CD14-positive monocyte (primary cell): ENCODE measurements around the gene SIGLEC1. TPM values are rescaled to one million over a fixed set of nuclear protein-coding genes. Genes with fewer than 3 reads are reported as not detected.

Experiments used
- DNase-seq, 3 donors: peaks; one replicate each; pipeline ENCODE4 v3.0.0-alpha.2; 2011 to 2022
- H2AFZ ChIP-seq: 2 replicates; pipeline ENCODE4 v1.6.0; 2012; ENCODE audit warnings: mild to moderate bottlenecking, low read depth, low read length, inconsistent platforms; ENCODE audit not compliant: insufficient read depth, poor library complexity, severe bottlenecking
- H3K27ac ChIP-seq, 2 donors: 1 replicate in 1 of 2; 2 replicates in 1 of 2; pipeline ENCODE4 v1.5.1; 2012 to 2013; ENCODE audit warnings: low read length in 2 of 2, control low read depth in 1 of 2, inconsistent platforms in 1 of 2, low read depth in 1 of 2, mild to moderate bottlenecking in 1 of 2
- H3K27me3 ChIP-seq, 2 donors: one replicate each; pipeline versions ENCODE4 v1.6.0 to v1.6.1; 2011 to 2013; ENCODE audit warnings: low read length in 2 of 2; ENCODE audit not compliant: control insufficient read depth in 2 of 2, insufficient read depth in 2 of 2
- H3K36me3 ChIP-seq, 2 donors: replicated peaks in 1 of 2; 1 replicate in 1 of 2; 2 replicates in 1 of 2; pipeline versions ENCODE4 v1.5.1 to v1.6.1; 2012 to 2013; ENCODE audit warnings: low read length in 2 of 2, control low read depth in 1 of 2, inconsistent platforms in 1 of 2, mild to moderate bottlenecking in 1 of 2; ENCODE audit not compliant: insufficient read depth in 2 of 2, control insufficient read depth in 1 of 2
- H3K4me1 ChIP-seq, 2 donors: 1 replicate in 1 of 2; 2 replicates in 1 of 2; pipeline versions ENCODE4 v1.5.1 to v1.6.1; 2012 to 2013; ENCODE audit warnings: low read length in 2 of 2, control low read depth in 1 of 2, inconsistent platforms in 1 of 2, mild to moderate bottlenecking in 1 of 2, moderate library complexity in 1 of 2; ENCODE audit not compliant: insufficient read depth in 2 of 2, control insufficient read depth in 1 of 2
- H3K4me2 ChIP-seq: replicated peaks from 2 replicates; pipeline ENCODE3; 2012; ENCODE audit warnings: low read length, moderate library complexity, mild to moderate bottlenecking; ENCODE audit not compliant: poor library complexity, severe bottlenecking; ENCODE audit errors: extremely low read depth
- H3K4me3 ChIP-seq, 3 experiments: fragments of 200-600 bp in 1 of 3; sonication (generic) in 1 of 3; replicated peaks in 1 of 3; 1 replicate in 2 of 3; 2 replicates in 1 of 3; pipeline ENCODE4 v1.5.1; 2011 to 2013; ENCODE audit warnings: low read length in 3 of 3, mild to moderate bottlenecking in 3 of 3, control low read depth in 2 of 3, low read depth in 2 of 3, inconsistent platforms in 1 of 3, moderate library complexity in 1 of 3
- H3K79me2 ChIP-seq: 2 replicates; pipeline ENCODE4 v1.6.0; 2012; ENCODE audit warnings: mild to moderate bottlenecking, control low read depth, inconsistent platforms, low read length, moderate library complexity; ENCODE audit not compliant: insufficient read depth
- H3K9ac ChIP-seq: 2 replicates; pipeline ENCODE4 v1.6.0; 2017; ENCODE audit warnings: low read length, mild to moderate bottlenecking; ENCODE audit not compliant: insufficient read depth, poor library complexity, severe bottlenecking
- H3K9me3 ChIP-seq, 2 donors: replicated peaks in 1 of 2; 1 replicate in 1 of 2; 2 replicates in 1 of 2; pipeline versions ENCODE4 v1.5.1 to v1.6.1; 2012 to 2013; ENCODE audit warnings: low read length in 2 of 2, control low read depth in 1 of 2; ENCODE audit not compliant: control insufficient read depth in 1 of 2, insufficient read depth in 1 of 2
- H4K20me1 ChIP-seq: 2 replicates; pipeline ENCODE4 v1.6.0; 2012; ENCODE audit warnings: mild to moderate bottlenecking, low read length, control low read depth, moderate library complexity; ENCODE audit not compliant: insufficient read depth
- H3K27ac Mint-ChIP-seq, 7 donors: one replicate each; pipeline ENCODE4 v1.8.0; 2020; ENCODE audit warnings: mild to moderate bottlenecking in 7 of 7, mixed read lengths in 7 of 7, moderate library complexity in 6 of 7, inconsistent platforms in 2 of 7
- H3K27me3 Mint-ChIP-seq, 3 donors: one replicate each; pipeline ENCODE4 v1.8.0; 2021 to 2022; ENCODE audit warnings: low read depth in 3 of 3, mild to moderate bottlenecking in 3 of 3, mixed read lengths in 3 of 3, moderate library complexity in 3 of 3, inconsistent platforms in 1 of 3
- H3K36me3 Mint-ChIP-seq, 2 donors: one replicate each; pipeline ENCODE4 v1.8.0; 2020; ENCODE audit warnings: mixed read lengths in 2 of 2, inconsistent platforms in 1 of 2, mild to moderate bottlenecking in 1 of 2
- H3K4me1 Mint-ChIP-seq: one replicate; pipeline ENCODE4 v1.8.0; 2020; ENCODE audit warnings: mild to moderate bottlenecking, mixed read lengths
- H3K4me3 Mint-ChIP-seq, 2 donors: one replicate each; pipeline ENCODE4 v1.8.0; 2020; ENCODE audit warnings: mild to moderate bottlenecking in 2 of 2, mixed read lengths in 2 of 2, moderate library complexity in 1 of 2
- H3K9me3 Mint-ChIP-seq, 7 donors: one replicate each; pipeline ENCODE4 v1.8.0; 2020 to 2022; ENCODE audit warnings: mixed read lengths in 7 of 7, mild to moderate bottlenecking in 6 of 7, moderate library complexity in 6 of 7, inconsistent platforms in 2 of 7
- WGBS: methylation state at CpG from one replicate; pipeline ENCODE4 v1.1.5; 2013; ENCODE audit warnings: missing lambda C conversion rate; ENCODE audit not compliant: insufficient coverage; 5-methylcytosine and 5-hydroxymethylcytosine counted together
- intact Hi-C, 2 donors: fragments of 100-400 bp; cut with micrococcal nuclease; formaldehyde crosslinking; loops; one replicate each; pipeline versions ENCODE4 v1.15.0 to v1.15.1; 2023
- polyA plus RNA-seq, 3 donors: library from polyadenylated mRNA; depleted of rRNA in 1 of 3; unstranded in 2 of 3; stranded (reverse) in 1 of 3; fragments of 300-500 nt in 2 of 3; fragments of >200 nt in 1 of 3; fragmentation: Illumina TruSeq in 2 of 3; gene quantifications; 1 replicate in 2 of 3; 2 replicates in 1 of 3; pipeline ENCODE4 v1.2.3, GENCODE V29; 2012 to 2021
- TF ChIP-seq, protein P1 (sequence below): fragments of 200-600 bp; IDR thresholded peaks from one replicate; pipeline ENCODE4 v1.8.0; 2022; ENCODE audit warnings: antibody characterized with exemption, mild to moderate bottlenecking

Gene SIGLEC1
- polyA plus RNA-seq, 3 donors = 1.6 to 23.5 (median 2.5) TPM

DNA sequence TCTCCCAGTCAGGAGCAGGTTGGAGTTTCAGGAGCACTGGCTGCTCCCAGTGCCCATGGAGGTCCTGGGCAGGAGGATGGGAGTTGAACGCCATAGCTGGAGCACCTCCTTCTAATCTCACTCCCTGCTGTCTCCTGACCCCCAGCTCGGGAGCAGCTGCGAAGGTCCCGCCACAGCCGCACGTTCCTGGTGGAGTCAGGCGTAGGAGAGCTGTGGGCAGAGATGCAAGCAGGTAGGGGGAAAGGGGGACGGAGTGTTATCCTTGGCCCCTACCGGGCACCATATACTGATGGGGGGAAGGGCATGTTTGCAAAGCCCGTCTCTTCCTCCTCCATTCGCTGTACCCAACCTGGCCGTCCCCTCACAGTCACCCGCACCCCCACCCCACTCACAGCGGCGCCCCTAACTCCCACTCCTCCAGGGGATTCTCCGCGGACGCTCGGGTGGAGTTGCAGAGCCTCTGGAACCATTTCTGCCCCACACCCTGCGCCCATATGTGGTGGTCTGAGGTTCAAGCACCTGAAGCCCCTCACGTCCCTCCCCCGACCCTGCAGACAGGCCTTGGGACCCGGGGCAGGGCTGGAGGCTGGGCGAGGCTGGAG lies 36.8 kb upstream of the SIGLEC1 start:
- DNase-seq = no peak
- TF ChIP-seq, protein P1, sequence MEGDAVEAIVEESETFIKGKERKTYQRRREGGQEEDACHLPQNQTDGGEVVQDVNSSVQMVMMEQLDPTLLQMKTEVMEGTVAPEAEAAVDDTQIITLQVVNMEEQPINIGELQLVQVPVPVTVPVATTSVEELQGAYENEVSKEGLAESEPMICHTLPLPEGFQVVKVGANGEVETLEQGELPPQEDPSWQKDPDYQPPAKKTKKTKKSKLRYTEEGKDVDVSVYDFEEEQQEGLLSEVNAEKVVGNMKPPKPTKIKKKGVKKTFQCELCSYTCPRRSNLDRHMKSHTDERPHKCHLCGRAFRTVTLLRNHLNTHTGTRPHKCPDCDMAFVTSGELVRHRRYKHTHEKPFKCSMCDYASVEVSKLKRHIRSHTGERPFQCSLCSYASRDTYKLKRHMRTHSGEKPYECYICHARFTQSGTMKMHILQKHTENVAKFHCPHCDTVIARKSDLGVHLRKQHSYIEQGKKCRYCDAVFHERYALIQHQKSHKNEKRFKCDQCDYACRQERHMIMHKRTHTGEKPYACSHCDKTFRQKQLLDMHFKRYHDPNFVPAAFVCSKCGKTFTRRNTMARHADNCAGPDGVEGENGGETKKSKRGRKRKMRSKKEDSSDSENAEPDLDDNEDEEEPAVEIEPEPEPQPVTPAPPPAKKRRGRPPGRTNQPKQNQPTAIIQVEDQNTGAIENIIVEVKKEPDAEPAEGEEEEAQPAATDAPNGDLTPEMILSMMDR = no peak
- H3K79me2 ChIP-seq = no peaks in the 10 kb centered on the region
- H3K27ac ChIP-seq = no peak overlapping the region
- peaks cover 11 to 39% of the 10 kb centered on the region in 2 donors for H3K4me1 ChIP-seq
- WGBS = 86% methylated on average over 11 of the region's 24 CpGs
- peaks cover 11 to 23% of the 10 kb centered on the region in 2 donors for H3K36me3 ChIP-seq
- no peak overlapping the region for H3K4me2 ChIP-seq
- Mint-ChIP-seq H3K9me3 (peaks cover 0 to 3% (median 0%) of the 10 kb centered on the region in 7 donors), H3K4me3 (no peak overlapping the region), H3K27me3 (peaks cover 7 to 29% (median 17%) of the 10 kb centered on the region in 3 donors), H3K36me3 (peaks cover 15 to 22% of the 10 kb centered on the region in 2 donors), H3K27ac (no peak overlapping the region), H3K4me1 (peaks cover 23% of the 10 kb centered on the region)
- H3K27me3 ChIP-seq = no peaks in the 10 kb centered on the region
- no peak overlapping the region for H3K4me3 ChIP-seq
- no peak overlapping the region for H2AFZ ChIP-seq
- H4K20me1 ChIP-seq = peaks cover 26% of the 10 kb centered on the region
- no peaks in the 10 kb centered on the region for H3K9me3 ChIP-seq
- no peak overlapping the region for H3K9ac ChIP-seq
- intact Hi-C loops = loop anchor here (2.0 to 5.0 kb wide), 2 partner anchors 72 kb away; no protein-coding TSS in a partner anchor

DNA sequence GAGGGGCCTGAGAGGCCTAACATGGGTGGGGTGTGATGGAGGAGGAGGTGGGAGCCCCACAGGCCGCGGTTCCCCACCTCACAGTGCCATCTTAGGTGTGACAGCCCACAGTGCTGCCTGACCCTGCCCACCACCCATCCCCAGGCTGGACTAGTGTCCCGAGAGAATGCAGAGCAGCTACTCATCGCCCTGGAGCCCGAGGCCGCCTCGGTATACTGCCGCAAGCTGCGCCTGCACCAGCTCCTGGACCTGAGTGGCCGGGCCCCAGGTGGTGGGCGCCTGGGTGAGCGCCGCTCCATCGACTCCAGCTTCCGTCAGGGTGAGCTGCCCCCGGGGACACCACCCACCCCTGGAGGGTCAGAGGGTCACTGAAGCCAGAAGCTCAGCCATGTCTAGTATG lies 35.7 kb upstream of the SIGLEC1 start:
- no peaks in the 10 kb centered on the region for H3K79me2 ChIP-seq
- TF ChIP-seq, protein P1 = no peak
- peaks cover 7 to 15% of the 10 kb centered on the region in 2 donors for H3K36me3 ChIP-seq
- no peak overlapping the region for H3K4me3 ChIP-seq
- no peak overlapping the region for H2AFZ ChIP-seq
- H4K20me1 ChIP-seq = peaks cover 17% of the 10 kb centered on the region
- peaks cover 7 to 29% (median 19%) of the 10 kb centered on the region in 3 donors for H3K27me3 Mint-ChIP-seq
- no peak overlapping the region for H3K27ac Mint-ChIP-seq
- H3K27ac ChIP-seq = no peak overlapping the region
- no peak for DNase-seq
- no peak overlapping the region for H3K9ac ChIP-seq
- peaks cover 13 to 18% of the 10 kb centered on the region in 2 donors for H3K36me3 Mint-ChIP-seq
- peaks cover 11 to 40% of the 10 kb centered on the region in 2 donors for H3K4me1 ChIP-seq
- H3K27me3 ChIP-seq = no peaks in the 10 kb centered on the region
- H3K9me3 Mint-ChIP-seq = peaks cover 0 to 3% (median 0%) of the 10 kb centered on the region in 7 donors
- intact Hi-C loops = loop anchor here (2.0 to 5.0 kb wide), 2 partner anchors 71 kb away; no protein-coding TSS in a partner anchor
- WGBS = 98% methylated on average over 15 of the region's 16 CpGs
- no peaks in the 10 kb centered on the region for H3K9me3 ChIP-seq
- peaks cover 21% of the 10 kb centered on the region for H3K4me1 Mint-ChIP-seq
- no peak overlapping the region for H3K4me3 Mint-ChIP-seq
- no peak overlapping the region for H3K4me2 ChIP-seq
